ENCODE results near the gene FZR1. TPM values are rescaled to one million over a fixed set of nuclear protein-coding genes. Genes with fewer than 3 reads are reported as not detected.

Gene FZR1
- total and polyA plus RNA-seq, 9 of the 15 experiments (the other 6 are each of a cell fraction or from before 2014, with no cell fraction given) = 0.18 to 48.0 (median 22.2) TPM

DNA sequence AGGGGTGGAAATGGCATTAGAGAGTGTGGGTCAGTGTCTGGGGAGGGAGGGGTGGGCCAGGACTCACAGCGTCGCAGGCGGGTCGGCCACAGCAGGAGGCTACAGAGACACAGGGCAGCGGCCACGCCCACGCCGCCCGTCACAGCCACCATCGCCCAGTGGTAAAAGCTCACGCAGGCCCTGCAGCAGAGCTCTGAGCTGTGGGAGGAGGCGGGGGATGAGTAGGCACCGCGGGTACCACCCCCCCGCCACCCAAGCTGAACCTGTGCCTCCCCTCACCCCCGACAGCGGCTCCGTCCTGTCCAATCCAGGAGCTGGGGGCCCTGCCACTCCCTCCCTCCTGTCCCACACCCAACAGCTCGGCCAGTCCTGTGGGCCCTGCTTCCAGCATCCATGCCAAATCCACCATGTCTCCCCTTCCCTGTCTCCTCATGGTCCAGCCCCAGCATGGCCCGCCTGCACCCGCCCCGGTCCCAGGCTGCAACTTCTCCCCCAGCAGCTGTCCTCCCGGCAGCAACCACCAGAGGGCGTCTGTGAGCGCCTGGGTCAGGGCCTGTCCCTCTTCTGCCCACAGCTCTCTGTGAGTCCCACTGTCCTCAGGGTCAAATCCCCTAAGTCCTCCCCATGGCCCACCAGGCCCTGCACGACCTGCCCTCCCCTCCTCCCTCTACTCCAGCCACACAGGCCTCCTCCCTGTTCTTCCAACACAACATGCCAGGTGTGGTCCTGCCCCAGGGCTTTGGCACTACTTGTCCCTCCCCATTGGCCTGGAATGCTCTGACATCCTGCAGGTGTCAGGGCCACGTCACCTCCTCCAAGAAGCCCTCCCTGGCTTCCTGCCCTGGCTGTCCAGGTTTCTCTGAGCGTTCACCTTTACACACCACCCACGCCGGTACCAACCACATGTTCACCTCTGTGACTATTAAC lies 38.9 kb downstream of the FZR1 start (continued):
- TF ChIP-seq, protein P1, sequence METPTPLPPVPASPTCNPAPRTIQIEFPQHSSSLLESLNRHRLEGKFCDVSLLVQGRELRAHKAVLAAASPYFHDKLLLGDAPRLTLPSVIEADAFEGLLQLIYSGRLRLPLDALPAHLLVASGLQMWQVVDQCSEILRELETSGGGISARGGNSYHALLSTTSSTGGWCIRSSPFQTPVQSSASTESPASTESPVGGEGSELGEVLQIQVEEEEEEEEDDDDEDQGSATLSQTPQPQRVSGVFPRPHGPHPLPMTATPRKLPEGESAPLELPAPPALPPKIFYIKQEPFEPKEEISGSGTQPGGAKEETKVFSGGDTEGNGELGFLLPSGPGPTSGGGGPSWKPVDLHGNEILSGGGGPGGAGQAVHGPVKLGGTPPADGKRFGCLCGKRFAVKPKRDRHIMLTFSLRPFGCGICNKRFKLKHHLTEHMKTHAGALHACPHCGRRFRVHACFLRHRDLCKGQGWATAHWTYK (CRISPR knock-in tag; IDR thresholded peaks at IDR 0.05) = no peak
- TF ChIP-seq KDM1A (IDR thresholded peaks at IDR 0.05) (peak; percentile 50 to 84), POLR3A (IDR thresholded peaks at IDR 0.05; ENCODE audit: borderline replicate concordance, extremely low read depth, insufficient read depth, insufficient read length) (no peak), IFI16 (CRISPR knock-in tag; IDR thresholded peaks at IDR 0.05) (no peak), SMAD3 (CRISPR knock-in tag; conservative IDR thresholded peaks at IDR 0.05) (no peak), ZNF408 (CRISPR knock-in tag; IDR thresholded peaks at IDR 0.05; ENCODE audit: low read depth) (no peak), ZNF695 (CRISPR knock-in tag; IDR thresholded peaks at IDR 0.05) (no peak), FOXP4 (CRISPR knock-in tag; IDR thresholded peaks at IDR 0.05; ENCODE audit: borderline replicate concordance) (0 out of 2 replicates have a peak, but pooled peaks have one; percentile 51), ZNF253 (CRISPR knock-in tag; conservative IDR thresholded peaks at IDR 0.05) (no peak), ZNF212 (CRISPR knock-in tag; IDR thresholded peaks at IDR 0.05) (no peak), HOXB6 (CRISPR knock-in tag; IDR thresholded peaks at IDR 0.05; ENCODE audit: borderline replicate concordance) (no peak), MBD1 (CRISPR knock-in tag; IDR thresholded peaks at IDR 0.05) (no peak), HDAC8 (tag; IDR thresholded peaks at IDR 0.05) (no peak)
- TF ChIP-seq, protein P2, sequence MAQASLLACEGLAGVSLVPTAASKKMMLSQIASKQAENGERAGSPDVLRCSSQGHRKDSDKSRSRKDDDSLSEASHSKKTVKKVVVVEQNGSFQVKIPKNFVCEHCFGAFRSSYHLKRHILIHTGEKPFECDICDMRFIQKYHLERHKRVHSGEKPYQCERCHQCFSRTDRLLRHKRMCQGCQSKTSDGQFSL (CRISPR knock-in tag; IDR thresholded peaks at IDR 0.05) = peak; percentile 38; the same call in 1 of the 2 replicates
- TF ChIP-seq, protein P2 (tag; IDR thresholded peaks at IDR 0.05) = no peak
- TF ChIP-seq, protein P3, sequence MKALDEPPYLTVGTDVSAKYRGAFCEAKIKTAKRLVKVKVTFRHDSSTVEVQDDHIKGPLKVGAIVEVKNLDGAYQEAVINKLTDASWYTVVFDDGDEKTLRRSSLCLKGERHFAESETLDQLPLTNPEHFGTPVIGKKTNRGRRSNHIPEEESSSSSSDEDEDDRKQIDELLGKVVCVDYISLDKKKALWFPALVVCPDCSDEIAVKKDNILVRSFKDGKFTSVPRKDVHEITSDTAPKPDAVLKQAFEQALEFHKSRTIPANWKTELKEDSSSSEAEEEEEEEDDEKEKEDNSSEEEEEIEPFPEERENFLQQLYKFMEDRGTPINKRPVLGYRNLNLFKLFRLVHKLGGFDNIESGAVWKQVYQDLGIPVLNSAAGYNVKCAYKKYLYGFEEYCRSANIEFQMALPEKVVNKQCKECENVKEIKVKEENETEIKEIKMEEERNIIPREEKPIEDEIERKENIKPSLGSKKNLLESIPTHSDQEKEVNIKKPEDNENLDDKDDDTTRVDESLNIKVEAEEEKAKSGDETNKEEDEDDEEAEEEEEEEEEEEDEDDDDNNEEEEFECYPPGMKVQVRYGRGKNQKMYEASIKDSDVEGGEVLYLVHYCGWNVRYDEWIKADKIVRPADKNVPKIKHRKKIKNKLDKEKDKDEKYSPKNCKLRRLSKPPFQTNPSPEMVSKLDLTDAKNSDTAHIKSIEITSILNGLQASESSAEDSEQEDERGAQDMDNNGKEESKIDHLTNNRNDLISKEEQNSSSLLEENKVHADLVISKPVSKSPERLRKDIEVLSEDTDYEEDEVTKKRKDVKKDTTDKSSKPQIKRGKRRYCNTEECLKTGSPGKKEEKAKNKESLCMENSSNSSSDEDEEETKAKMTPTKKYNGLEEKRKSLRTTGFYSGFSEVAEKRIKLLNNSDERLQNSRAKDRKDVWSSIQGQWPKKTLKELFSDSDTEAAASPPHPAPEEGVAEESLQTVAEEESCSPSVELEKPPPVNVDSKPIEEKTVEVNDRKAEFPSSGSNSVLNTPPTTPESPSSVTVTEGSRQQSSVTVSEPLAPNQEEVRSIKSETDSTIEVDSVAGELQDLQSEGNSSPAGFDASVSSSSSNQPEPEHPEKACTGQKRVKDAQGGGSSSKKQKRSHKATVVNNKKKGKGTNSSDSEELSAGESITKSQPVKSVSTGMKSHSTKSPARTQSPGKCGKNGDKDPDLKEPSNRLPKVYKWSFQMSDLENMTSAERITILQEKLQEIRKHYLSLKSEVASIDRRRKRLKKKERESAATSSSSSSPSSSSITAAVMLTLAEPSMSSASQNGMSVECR (CRISPR knock-in tag; IDR thresholded peaks at IDR 0.05) = peak; percentile 61; the same call in 1 of the 2 replicates
